GM18873 (cell line): ENCODE results near the gene CDC25C.

Experiments used
- ATAC-seq: cut with Tn5 transposase; IDR thresholded peaks from one replicate; pipeline ENCODE4 v1.9.1; 2021; ENCODE audit warnings: mild to moderate bottlenecking, moderate library complexity, moderate number of reproducible peaks; ENCODE audit not compliant: unreplicated experiment, low FRiP score

Gene CDC25C

GRCh38 chr5:138331449-138332368 is at the start of gene CDC25C:
Gene CDC25C, minus strand, starts transcription at chr5:138331804. Its CDS starts 624 bp downstream, at chr5:138331180.
- ATAC-seq = peak; percentile 98

- ATAC-seq = no peak
These were observed 41.0 kb upstream of the CDC25C start for GRCh38 chr5:138372653-138373052.

- ATAC-seq = peak; percentile 67
These were observed 40.6 kb upstream of the CDC25C start for GRCh38 chr5:138372225-138372624.

- no peak for ATAC-seq
These were observed 39.9 kb upstream of the CDC25C start for GRCh38 chr5:138371454-138371853.

- no peak for ATAC-seq
These were observed 38.9 kb upstream of the CDC25C start for GRCh38 chr5:138370537-138370936.

GRCh38 chr5:138369706-138370105 is 38.1 kb upstream of the CDC25C start:
- ATAC-seq = no peak

- ATAC-seq = no peak
These were observed 37.7 kb upstream of the CDC25C start for GRCh38 chr5:138369261-138369660.

GRCh38 chr5:138366632-138367382 is 35.2 kb upstream of the CDC25C start:
- no peak for ATAC-seq

GRCh38 chr5:138364576-138364975 is 33.0 kb upstream of the CDC25C start:
- no peak for ATAC-seq

- ATAC-seq = no peak
These were observed 29.4 kb upstream of the CDC25C start for GRCh38 chr5:138360941-138361452.

GRCh38 chr5:138359621-138360020 is 28.0 kb upstream of the CDC25C start:
- ATAC-seq = no peak

GRCh38 chr5:138354926-138355378 is 23.3 kb upstream of the CDC25C start:
- peak; percentile 36 for ATAC-seq

- no peak for ATAC-seq
These were observed 22.8 kb upstream of the CDC25C start for GRCh38 chr5:138354387-138354786.

GRCh38 chr5:138353560-138354080 is 22.0 kb upstream of the CDC25C start:
- ATAC-seq = no peak

- ATAC-seq = peak; percentile 30
These were observed 21.3 kb upstream of the CDC25C start for GRCh38 chr5:138352722-138353559.

- ATAC-seq = peak; percentile 41
These were observed 20.6 kb upstream of the CDC25C start, which contains the start of gene KDM3B for GRCh38 chr5:138352071-138352721. Gene KDM3B, plus strand, starts transcription at chr5:138352685. Its CDS starts 111 bp downstream, at chr5:138352796.

GRCh38 chr5:138351517-138351916 is 19.9 kb upstream of the CDC25C start:
- ATAC-seq = no peak

GRCh38 chr5:138351056-138351455 is 19.5 kb upstream of the CDC25C start:
- ATAC-seq = no peak

- ATAC-seq = no peak
These were observed 18.9 kb upstream of the CDC25C start for GRCh38 chr5:138350563-138350890.
